Measurements from ENCODE around the gene AWAT2. TPM values are rescaled to one million over a fixed set of nuclear protein-coding genes. Genes with fewer than 3 reads are reported as not detected.

Gene AWAT2
- polyA plus RNA-seq, 3 donors, result not detected

GRCh38 chrX:69996113-69996468 is 53.6 kb downstream of the AWAT2 start:
- Mint-ChIP-seq H3K27ac (no peak overlapping the region), H3K27me3 (ENCODE audit: low read depth in 3 of 3) (no peaks in the 10 kb centered on the region), H3K9me3 (peaks cover 0 to 7% (median 0%) of the 10 kb centered on the region in 7 donors), H3K4me1 (no peaks in the 10 kb centered on the region), H3K36me3 (no peaks in the 10 kb centered on the region), H3K4me3 (no peak overlapping the region)
- H3K9me3 ChIP-seq (replicated peaks in 1 of 2; ENCODE audit: control insufficient read depth in 1 of 2, insufficient read depth in 1 of 2, low read length in 2 of 2), result no peaks in the 10 kb centered on the region
- H2AFZ ChIP-seq (ENCODE audit: insufficient read depth, low read depth, low read length, poor library complexity, severe bottlenecking), result no peak overlapping the region
- H3K79me2 ChIP-seq (ENCODE audit: insufficient read depth, low read length), result no peaks in the 10 kb centered on the region
- H3K9ac ChIP-seq (ENCODE audit: insufficient read depth, low read length, poor library complexity, severe bottlenecking), result no peak overlapping the region
- no peak overlapping the region for H3K4me3 ChIP-seq (replicated peaks in 1 of 3; ENCODE audit: low read depth in 2 of 3, low read length in 3 of 3)
- no peaks in the 10 kb centered on the region for H3K27me3 ChIP-seq (ENCODE audit: control insufficient read depth in 2 of 2, insufficient read depth in 2 of 2, low read length in 2 of 2)
- TF ChIP-seq, protein P1, sequence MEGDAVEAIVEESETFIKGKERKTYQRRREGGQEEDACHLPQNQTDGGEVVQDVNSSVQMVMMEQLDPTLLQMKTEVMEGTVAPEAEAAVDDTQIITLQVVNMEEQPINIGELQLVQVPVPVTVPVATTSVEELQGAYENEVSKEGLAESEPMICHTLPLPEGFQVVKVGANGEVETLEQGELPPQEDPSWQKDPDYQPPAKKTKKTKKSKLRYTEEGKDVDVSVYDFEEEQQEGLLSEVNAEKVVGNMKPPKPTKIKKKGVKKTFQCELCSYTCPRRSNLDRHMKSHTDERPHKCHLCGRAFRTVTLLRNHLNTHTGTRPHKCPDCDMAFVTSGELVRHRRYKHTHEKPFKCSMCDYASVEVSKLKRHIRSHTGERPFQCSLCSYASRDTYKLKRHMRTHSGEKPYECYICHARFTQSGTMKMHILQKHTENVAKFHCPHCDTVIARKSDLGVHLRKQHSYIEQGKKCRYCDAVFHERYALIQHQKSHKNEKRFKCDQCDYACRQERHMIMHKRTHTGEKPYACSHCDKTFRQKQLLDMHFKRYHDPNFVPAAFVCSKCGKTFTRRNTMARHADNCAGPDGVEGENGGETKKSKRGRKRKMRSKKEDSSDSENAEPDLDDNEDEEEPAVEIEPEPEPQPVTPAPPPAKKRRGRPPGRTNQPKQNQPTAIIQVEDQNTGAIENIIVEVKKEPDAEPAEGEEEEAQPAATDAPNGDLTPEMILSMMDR (IDR thresholded peaks at IDR 0.05), result no peak
- no peaks in the 10 kb centered on the region for H3K4me1 ChIP-seq (ENCODE audit: control insufficient read depth in 1 of 2, insufficient read depth in 2 of 2, low read length in 2 of 2)
- H3K27ac ChIP-seq (ENCODE audit: low read depth in 1 of 2, low read length in 2 of 2), result no peak overlapping the region
- intact Hi-C loops (cut with micrococcal nuclease), result no loop called here
- no peak overlapping the region for H3K4me2 ChIP-seq (replicated peaks; ENCODE audit: extremely low read depth, low read length, poor library complexity, severe bottlenecking)
- no peaks in the 10 kb centered on the region for H3K36me3 ChIP-seq (replicated peaks in 1 of 2; ENCODE audit: control insufficient read depth in 1 of 2, insufficient read depth in 2 of 2, low read length in 2 of 2)
- DNase-seq, result no peak
- no peaks in the 10 kb centered on the region for H4K20me1 ChIP-seq (ENCODE audit: insufficient read depth, low read length)

GRCh38 chrX:69995362-69996112 is 54.2 kb downstream of the AWAT2 start:
- H3K9me3 Mint-ChIP-seq, result peaks cover 0 to 7% (median 0%) of the 10 kb centered on the region in 7 donors
- H3K4me1 Mint-ChIP-seq, result no peaks in the 10 kb centered on the region
- no peaks in the 10 kb centered on the region for H3K36me3 Mint-ChIP-seq
- no peaks in the 10 kb centered on the region for H3K9me3 ChIP-seq (replicated peaks in 1 of 2; ENCODE audit: control insufficient read depth in 1 of 2, insufficient read depth in 1 of 2, low read length in 2 of 2)
- intact Hi-C loops (cut with micrococcal nuclease), result no loop called here
- no peaks in the 10 kb centered on the region for H3K79me2 ChIP-seq (ENCODE audit: insufficient read depth, low read length)
- H3K4me2 ChIP-seq (replicated peaks; ENCODE audit: extremely low read depth, low read length, poor library complexity, severe bottlenecking), result no peak overlapping the region
- H2AFZ ChIP-seq (ENCODE audit: insufficient read depth, low read depth, low read length, poor library complexity, severe bottlenecking), result no peak overlapping the region
- no peaks in the 10 kb centered on the region for H3K4me1 ChIP-seq (ENCODE audit: control insufficient read depth in 1 of 2, insufficient read depth in 2 of 2, low read length in 2 of 2)
- WGBS (ENCODE audit: insufficient coverage), result no CpG with 5 or more reads among the region's 2 CpGs
- no peak overlapping the region for H3K4me3 Mint-ChIP-seq
- H3K9ac ChIP-seq (ENCODE audit: insufficient read depth, low read length, poor library complexity, severe bottlenecking), result no peak overlapping the region
- DNase-seq, result no peak
- no peaks in the 10 kb centered on the region for H4K20me1 ChIP-seq (ENCODE audit: insufficient read depth, low read length)
- no peak overlapping the region for H3K27ac ChIP-seq (ENCODE audit: low read depth in 1 of 2, low read length in 2 of 2)
- H3K27me3 Mint-ChIP-seq (ENCODE audit: low read depth in 3 of 3), result no peaks in the 10 kb centered on the region
- TF ChIP-seq, protein P1 (IDR thresholded peaks at IDR 0.05), result no peak
- no peak overlapping the region for H3K4me3 ChIP-seq (replicated peaks in 1 of 3; ENCODE audit: low read depth in 2 of 3, low read length in 3 of 3)
- no peak overlapping the region for H3K27ac Mint-ChIP-seq
- H3K36me3 ChIP-seq (replicated peaks in 1 of 2; ENCODE audit: control insufficient read depth in 1 of 2, insufficient read depth in 2 of 2, low read length in 2 of 2), result no peaks in the 10 kb centered on the region
- no peaks in the 10 kb centered on the region for H3K27me3 ChIP-seq (ENCODE audit: control insufficient read depth in 2 of 2, insufficient read depth in 2 of 2, low read length in 2 of 2)
